IPS DF 4.7 (cell line): ENCODE measurements around the gene IKBKE.

ENCODE experiments used
- DNase-seq: peaks from one replicate; pipeline ENCODE4 v3.0.0-alpha.2; 2013; ENCODE audit warnings: low spot score; ENCODE audit errors: extremely low read depth

Gene IKBKE

GRCh38 chr1:206512058-206512850, 42.0 kb downstream of the IKBKE start:
- DNase-seq, result no peak

DNA sequence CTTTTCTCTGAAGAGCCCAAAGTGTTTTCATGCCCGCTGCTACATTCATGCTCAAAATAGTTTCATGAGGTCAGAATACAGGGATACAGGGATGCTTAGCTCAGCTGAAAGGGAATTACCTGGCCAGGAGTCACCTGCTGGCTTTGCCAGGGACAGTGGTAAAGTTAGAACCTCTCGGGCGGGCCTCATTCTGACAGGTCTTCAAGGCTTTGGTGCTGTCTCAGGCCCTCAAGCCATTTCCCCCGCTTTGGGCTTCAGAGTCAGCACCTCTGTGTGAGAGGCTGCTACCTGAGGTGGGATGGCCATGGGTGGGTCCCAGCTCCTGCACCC, 42.5 kb downstream of the IKBKE start:
- DNase-seq, result no peak

GRCh38 chr1:206513312-206514111, 43.2 kb downstream of the IKBKE start:
- no peak for DNase-seq

- DNase-seq, result no peak
Measured at GRCh38 chr1:206514813-206515387, 44.6 kb downstream of the IKBKE start.

- no peak for DNase-seq
Measured at GRCh38 chr1:206516728-206516990, 46.4 kb downstream of the IKBKE start.

- no peak for DNase-seq
Measured at GRCh38 chr1:206517784-206518183, 47.5 kb downstream of the IKBKE start.

- no peak for DNase-seq
Measured at GRCh38 chr1:206518206-206518605, 47.9 kb downstream of the IKBKE start.

DNA sequence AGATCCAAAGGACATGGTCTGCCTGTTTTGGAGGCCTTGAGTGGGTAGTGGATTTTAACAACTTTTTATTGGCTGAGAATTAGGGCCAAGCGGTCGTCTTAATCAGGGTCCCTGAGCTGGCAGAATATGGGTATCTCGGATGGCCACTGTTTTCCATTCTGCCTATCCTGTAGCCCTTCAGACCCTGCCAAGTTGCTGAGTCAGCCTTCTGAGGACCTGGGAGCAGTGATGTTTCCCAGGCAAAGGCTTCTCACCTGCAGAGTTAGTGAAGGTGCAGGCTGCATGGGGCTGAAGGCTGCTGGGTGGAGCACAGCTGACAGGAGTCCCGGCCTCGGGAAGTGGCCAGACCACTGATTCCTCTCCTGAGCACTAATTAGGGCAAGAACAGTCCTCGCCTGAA, 48.5 kb downstream of the IKBKE start:
- no peak for DNase-seq

DNA sequence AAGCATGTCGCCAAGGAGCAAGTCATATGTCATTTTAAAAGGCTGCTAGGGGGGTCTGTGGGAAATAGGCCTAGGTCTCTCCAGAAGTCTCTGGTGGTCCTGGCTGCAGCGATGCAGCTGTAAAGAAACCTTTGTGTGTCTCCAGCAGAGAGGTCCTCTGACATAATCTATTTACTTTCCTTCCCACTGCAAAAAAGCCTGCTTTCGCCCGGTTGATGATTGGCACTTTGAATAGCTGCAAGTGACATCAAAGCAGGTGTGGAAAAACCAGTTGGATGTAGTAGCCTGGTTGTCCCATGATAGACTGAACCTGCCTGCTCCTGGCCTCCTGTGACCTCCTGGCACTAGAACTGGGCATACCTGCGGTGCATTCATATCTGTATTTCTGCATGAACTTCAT, 50.9 kb downstream of the IKBKE start:
- DNase-seq, result no peak

DNA sequence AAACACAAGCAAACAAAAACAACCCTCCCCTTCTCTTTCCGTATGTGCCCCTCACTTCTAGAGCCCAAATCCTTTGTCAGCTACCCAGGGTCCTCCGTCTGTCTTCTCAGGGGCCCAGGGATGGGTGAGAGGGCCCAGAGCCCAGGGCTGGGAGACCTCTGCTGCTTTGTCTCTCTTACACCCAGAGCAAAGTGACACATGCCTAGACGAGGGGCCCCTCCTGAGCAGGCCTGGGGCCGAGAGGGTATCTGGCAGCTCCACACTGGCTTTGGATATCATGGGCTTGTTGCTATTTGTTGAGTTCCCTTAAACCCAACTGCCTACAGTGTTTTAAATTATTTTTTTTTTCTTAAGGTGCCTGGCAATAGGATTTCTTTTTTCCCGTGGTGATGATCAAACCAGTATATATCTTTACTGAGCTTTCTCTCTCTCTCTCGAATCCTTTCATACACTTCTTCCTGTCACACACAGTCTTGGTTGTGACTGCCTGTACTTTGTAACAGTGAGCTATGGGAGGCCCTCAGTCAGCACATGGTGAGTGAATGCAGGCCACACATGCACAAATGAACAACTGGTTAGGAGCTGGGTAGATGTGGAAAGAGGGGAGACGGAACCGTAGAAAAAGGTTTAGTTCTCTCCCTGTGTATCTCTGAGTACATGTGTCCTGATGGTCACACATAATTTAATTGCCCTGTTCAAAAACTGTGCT, 51.6 kb downstream of the IKBKE start:
- DNase-seq, result no peak

DNA sequence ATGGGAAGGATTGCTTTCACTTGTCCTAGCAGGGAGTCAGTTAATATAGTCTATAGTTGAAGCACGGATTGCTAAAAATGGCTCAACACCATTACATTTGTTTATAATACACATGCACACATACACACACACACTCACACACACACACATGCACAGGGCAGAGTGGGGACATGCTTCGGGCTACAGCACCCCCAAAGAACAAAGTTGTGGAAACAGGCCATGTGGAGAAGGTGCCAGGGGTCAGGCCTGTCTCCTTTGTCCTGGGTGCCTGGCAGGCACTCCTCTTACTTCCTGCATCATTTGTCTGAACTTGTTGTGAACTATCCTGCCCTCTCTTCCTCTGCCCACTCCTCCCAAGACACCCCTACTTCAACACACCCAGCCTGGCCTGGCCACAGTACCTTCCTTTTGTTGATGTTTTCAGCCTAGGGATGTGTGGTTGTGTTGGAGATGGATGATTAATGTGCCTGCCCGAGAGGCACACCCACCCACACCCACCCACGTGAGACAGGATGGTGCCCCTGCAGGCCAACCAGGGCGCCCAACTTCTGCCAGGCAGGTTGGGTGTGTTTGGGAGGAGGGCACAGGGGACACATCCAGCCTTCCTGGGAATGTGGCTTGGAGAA, 54.6 kb downstream of the IKBKE start:
- DNase-seq, result no peak

GRCh38 chr1:206526064-206526911, 56.0 kb downstream of the IKBKE start:
- no peak for DNase-seq

- DNase-seq, result no peak
Measured at GRCh38 chr1:206529425-206529824, 59.1 kb downstream of the IKBKE start.

DNA sequence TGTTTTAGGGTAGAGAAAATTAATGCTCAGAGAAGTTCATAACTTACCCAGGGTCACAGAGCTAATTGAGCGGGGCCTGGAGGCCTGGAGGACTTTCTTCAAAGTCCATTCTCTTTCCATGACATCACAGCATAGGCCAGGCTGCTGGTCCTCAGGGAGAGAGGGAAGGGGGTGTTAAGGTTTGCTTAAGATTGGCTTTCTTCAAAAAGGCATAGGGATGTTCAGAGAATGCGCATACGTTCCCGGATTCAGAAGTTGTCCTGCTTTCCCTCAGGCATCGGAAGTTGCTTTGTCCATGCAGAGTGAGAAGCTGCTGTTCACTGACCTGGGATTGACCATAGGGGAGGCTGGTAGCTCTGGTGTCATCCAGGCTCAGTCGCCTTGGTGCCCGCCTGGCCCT, 62.1 kb downstream of the IKBKE start:
- DNase-seq, result no peak

GRCh38 chr1:206534552-206534951, 64.3 kb downstream of the IKBKE start:
- no peak for DNase-seq

DNA sequence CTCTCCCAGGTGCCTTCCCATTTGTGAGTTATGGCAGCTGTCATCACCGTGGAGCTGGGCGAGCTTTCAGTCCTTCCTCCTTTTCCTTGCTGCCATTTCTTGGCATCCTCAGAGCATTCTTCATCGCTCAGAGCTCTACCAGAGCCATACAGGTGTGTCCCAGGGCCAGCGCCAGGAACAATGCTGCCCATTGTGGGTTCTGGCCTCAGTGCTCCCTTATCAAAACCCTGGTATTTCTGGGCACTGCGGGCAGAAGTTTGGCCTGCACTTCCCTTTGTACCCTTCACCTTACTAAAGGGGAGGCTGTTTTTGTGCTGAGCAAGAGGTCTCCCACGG, 65.5 kb downstream of the IKBKE start:
- no peak for DNase-seq

GRCh38 chr1:206537141-206537540, 66.9 kb downstream of the IKBKE start:
- DNase-seq, result no peak

GRCh38 chr1:206538086-206538770, 68.0 kb downstream of the IKBKE start:
- no peak for DNase-seq

GRCh38 chr1:206538901-206539640, 68.8 kb downstream of the IKBKE start:
- no peak for DNase-seq
